SH-SY5Y (cell line): ENCODE results near the gene ATN1.

Experiments
- GATA2 ChIP-seq: IDR thresholded peaks from 2 replicates; pipeline ENCODE4 v1.6.1; 2011; ENCODE audit warnings: mild to moderate bottlenecking, low read depth, low read length
- GATA3 ChIP-seq: IDR thresholded peaks from 2 replicates; pipeline ENCODE4 v1.6.1; 2011; ENCODE audit warnings: low read depth, mild to moderate bottlenecking, low read length, moderate library complexity

ATN1 gene

DNA sequence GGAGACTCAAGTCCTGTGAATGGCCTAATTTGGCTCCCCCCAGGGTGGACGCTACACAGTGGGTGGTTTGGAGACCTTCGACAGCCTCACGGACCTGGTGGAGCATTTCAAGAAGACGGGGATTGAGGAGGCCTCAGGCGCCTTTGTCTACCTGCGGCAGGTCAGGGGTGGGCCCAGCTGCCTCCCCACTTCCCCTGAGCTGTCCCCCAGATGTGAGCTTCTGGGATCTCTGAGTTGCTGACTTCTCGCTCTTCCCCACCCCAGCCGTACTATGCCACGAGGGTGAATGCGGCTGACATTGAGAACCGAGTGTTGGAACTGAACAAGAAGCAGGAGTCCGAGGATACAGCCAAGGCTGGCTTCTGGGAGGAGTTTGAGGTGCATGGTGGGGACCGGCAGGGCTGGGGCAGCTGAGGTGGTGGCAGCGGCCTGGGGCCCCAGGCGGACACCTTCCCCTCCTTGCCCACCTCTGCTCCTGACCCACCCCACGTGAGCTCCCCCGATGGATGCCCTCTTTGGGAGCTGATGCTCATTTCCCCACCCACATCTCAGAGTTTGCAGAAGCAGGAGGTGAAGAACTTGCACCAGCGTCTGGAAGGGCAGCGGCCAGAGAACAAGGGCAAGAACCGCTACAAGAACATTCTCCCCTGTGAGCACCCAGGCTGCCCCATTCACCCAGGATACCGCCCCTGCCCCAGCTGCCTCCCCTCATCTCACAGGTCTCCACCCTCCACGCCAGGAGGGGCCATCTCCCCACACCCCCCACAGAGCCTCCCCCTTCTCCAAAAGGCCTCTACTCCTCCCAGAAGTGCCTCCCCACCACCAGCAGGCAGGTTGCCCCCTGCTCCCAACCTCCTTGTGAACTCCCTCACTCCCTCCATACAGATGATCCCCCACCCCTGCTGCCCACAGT lies 27.6 kb downstream of the ATN1 start:
- TF ChIP-seq GATA3, result no peak
- TF ChIP-seq GATA2, result no peak

DNA sequence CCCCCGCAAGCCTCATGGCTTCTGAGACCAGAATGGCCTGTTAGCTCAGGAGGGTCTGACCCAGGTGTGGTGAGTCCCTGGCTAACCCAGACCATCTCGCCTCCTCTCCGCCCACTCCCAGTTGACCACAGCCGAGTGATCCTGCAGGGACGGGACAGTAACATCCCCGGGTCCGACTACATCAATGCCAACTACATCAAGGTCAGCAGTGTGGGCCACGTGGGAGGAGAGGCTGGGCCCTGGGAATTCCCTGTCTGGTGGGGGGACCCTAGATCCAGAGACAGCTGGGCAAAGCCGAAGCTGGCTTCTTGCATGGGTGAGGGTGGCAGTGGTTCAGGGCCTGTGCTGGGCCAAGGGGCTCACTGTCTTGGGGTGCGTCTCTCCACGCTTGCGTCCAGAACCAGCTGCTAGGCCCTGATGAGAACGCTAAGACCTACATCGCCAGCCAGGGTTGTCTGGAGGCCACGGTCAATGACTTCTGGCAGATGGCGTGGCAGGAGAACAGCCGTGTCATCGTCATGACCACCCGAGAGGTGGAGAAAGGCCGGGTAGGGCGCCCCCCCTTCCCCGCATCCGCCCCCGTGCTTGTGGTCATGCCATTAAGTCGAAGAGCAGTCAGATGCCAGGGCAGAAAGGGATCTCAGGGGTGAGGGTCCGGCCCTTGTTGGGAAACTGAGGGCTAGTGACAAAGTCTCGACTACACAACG lies 28.4 kb downstream of the ATN1 start:
- TF ChIP-seq GATA2 (no peak), GATA3 (no peak)

DNA sequence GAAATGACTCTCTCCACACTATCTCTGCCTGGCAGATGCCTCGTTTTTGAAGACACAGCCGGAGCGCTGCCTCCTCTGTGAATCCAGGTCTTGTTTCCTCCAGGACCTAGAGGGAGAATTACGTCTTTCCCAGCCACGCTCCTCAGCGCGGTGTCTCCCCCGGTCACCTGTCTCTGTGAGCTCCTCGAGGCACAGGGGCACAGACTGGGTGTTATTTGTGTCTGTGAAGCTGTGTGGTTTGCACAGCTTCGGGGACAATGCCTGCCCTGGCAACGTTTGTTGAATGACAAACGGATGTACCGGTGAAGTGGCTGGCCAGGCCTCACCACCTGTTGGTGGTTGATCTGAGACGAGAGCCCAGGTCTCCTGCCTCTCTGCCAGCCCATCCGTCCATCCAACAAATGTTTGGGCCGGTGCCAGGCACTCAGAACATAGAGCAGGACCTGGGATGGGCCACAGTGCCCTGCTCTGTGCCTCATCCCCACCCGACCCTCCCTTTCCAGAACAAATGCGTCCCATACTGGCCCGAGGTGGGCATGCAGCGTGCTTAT lies 29.5 kb downstream of the ATN1 start:
- TF ChIP-seq GATA2 (no peak), GATA3 (no peak)

GRCh38 chr12:6957741-6958608 lies 30.2 kb downstream of the ATN1 start:
- no peak for TF ChIP-seq GATA3
- TF ChIP-seq GATA2, result no peak

DNA sequence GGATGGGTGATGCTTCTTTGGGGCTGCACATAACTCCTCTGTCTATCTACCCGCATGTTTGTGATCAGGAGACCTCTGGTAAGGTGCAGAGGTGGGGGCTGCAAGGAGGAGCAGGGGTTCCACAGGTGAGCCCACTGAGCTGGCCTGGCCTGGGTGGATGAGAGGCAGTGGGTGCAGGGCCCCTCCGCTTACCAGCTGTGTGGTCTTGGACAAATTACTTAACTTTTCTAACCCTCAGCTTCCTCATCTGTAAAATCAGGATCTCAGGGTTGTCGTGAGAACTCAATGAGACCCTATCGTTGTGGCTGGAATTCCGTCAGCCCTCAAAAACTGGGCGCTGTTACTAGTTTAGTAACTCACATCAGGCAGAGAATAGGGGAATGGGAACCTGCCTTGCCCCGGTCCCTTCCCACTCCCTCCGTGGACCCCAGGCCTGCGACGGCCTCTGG lies 30.9 kb downstream of the ATN1 start:
- no peak for TF ChIP-seq GATA3
- TF ChIP-seq GATA2, result no peak

DNA sequence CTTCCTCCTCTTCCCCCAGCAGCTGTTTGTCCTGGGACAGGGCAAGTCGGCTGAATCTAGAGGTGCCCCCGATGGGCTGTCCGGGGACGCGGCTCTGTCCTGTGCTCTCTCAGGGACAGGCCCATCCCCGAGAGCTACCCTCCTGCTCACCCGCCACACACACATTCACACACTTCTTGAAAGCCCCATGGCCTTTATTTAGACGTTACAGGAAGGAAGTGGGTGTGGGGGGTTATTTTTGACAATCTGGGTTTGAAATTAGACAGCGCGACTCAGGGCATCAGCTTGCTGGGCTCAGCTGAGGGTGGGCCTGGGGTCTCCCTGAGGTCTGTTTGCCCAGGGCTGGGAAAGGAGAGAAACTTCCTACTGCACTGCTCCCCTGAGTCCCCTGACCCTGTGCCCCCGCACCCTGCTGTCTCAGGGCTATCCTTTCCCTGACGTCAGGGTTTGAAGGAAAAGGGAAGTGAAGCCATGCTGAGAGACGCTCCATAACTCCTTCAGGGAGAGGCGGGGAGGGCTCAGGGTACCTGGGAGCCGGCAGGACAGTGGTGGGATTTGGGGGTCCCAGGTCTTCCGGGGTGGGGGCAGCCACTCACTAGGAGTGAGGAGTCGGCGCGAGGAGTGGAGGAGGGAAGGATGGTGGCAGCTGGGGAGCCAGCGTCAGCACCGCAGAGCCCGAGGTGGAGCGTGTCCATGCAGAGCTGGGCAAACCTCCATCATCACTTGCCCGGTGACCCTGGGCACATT lies 31.5 kb downstream of the ATN1 start:
- TF ChIP-seq GATA2, result no peak
- no peak for TF ChIP-seq GATA3

DNA sequence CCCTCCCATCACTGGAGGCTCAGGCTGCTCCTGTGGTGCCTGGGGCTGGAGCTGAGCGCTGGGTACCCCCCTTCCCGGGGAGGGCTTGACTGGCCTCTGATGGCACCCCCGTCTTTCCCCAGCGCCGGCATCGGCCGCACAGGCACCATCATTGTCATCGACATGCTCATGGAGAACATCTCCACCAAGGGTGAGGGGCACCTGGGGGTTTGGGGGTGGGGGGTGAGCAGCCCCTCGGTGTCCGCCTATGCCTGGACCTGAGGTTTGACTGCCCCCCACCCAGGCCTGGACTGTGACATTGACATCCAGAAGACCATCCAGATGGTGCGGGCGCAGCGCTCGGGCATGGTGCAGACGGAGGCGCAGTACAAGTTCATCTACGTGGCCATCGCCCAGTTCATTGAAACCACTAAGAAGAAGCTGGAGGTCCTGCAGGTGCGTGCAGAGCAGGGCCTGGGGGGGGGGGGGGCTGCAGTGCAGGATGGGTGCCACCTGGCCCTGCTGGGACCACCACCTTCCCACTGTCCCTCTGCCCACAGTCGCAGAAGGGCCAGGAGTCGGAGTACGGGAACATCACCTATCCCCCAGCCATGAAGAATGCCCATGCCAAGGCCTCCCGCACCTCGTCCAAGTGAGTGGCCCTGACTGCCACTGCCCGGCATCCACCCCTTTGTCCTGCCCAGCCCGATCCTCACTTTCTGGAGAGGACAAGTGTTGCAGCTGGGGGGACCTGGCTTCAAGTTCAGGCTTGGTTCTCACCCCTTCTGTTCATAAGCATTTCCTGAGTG lies 32.2 kb downstream of the ATN1 start:
- TF ChIP-seq GATA2 (no peak), GATA3 (no peak)

DNA sequence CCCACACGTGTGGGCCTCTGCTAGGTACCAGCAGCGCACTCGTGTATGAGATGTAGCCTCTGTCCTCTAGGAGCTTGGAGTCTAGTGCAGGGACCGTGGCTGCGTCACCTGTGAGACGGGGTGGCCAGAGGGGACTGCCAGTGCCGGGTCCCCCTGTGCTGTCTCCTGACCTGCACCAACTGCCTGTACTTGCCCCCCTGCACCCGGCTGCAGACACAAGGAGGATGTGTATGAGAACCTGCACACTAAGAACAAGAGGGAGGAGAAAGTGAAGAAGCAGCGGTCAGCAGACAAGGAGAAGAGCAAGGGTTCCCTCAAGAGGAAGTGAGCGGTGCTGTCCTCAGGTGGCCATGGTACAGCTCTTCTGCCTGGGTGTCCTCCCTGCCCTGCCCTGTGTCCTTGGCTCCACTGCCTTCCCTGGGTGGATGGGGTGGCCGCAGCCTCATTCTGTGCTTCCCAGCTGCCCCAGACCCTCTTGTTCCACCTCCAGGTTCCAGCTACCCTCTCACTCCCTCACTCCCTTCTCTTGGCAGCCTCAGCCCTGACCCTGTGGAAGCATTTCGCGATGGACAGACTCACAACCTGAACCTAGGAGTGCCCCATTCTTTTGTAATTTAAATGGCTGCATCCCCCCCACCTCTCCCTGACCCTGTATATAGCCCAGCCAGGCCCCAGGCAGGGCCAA lies 33.0 kb downstream of the ATN1 start:
- TF ChIP-seq GATA3 (no peak), GATA2 (no peak)

GRCh38 chr12:6961278-6961694 lies 33.5 kb downstream of the ATN1 start:
- TF ChIP-seq GATA3 (no peak), GATA2 (no peak)

GRCh38 chr12:6961695-6962284 lies 34.0 kb downstream of the ATN1 start:
- TF ChIP-seq GATA3 (no peak), GATA2 (no peak)

DNA sequence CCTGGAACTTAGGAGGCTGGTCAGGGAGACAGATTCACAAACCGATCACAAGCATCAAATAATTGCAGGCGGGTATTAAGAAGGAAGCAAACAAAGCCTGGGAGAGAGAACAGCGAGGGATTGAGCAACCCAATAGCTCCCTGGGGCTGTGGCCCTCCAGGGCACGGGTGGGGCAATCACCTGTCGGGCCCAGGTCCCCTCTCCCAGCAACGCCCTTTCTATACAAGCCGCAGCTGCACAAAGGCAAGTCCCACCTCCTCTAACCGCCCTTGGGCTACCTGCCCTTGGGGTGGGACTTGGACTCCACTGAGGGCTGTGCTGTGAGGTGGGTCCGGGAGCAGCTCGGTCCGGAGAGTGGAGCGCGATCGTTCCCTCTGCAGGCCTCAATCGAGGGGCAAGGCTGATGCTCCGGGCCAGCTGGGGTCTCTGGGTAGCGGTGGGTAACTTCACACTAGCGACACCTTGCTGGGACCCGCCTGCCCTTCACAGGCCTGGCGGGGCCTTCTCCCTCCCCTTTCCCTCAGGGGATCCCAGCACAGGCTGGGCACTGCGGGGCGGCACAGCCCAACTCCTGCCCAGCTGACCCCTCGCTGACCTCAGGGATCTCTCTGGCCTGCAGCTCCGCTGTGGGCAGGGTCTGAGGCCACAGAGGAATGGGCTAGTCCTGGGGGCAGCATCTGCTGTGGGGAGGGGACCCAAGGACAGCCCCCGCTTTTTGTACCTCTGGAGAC lies 34.7 kb downstream of the ATN1 start:
- TF ChIP-seq GATA3 (no peak), GATA2 (no peak)

DNA sequence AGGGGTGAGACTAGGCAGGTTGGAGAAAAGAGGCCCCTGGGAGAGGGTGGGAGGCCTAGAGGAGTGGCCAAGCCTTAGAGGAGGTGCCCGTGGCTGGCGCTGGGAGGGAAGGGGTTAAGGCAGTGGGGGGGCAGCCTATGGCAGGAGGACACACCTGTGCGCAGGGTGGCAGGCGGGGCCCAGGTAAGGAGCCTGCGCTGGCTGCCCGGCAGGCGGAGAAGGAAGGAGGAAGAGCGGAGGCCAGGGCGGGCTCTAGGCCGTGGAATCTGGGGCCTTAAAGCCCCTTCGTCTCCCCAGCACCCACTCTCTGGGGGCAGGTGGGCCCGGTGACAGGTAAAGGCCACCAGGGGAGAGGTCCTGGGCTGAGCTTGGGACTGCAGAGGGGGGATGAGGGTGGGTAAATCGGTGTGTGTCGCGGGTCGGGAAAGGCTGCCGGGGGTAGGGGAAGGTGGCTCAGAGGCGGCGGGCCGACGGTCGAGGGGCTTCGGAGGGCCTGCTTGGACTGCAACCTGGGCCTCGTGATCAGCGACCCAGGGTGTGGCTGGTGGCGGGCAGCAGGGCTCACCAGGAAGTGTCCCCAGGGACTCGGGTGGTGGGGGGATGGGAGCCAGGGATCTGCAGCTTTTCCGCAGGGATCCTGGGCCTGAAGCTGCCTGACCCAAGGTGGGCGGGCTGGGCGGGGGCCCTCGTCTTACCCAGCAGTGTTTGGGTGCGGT lies 35.4 kb downstream of the ATN1 start:
- TF ChIP-seq GATA3 (no peak), GATA2 (no peak)
